K562 (cell line): Measurements from ENCODE around the gene LCP2.

Experiments used
- CTCF ChIP-seq, 3 experiments: IDR thresholded peaks in 2 of 3; conservative IDR thresholded peaks in 1 of 3; 2 replicates each; pipeline ENCODE4 v1.5.1; 2011 to 2012; ENCODE audit warnings: low read length in 3 of 3, mild to moderate bottlenecking in 3 of 3, control low read depth in 2 of 3, improper control_type of control experiment in 1 of 3, inconsistent platforms in 1 of 3, low read depth in 1 of 3, mixed read lengths in 1 of 3, moderate library complexity in 1 of 3; ENCODE audit not compliant: insufficient read depth in 2 of 3
- IRF9 ChIP-seq: fragments of 450-650 bp; IDR thresholded peaks from 2 replicates; pipeline ENCODE4 v1.6.1; 2016; ENCODE audit warnings: missing biosample characterization, missing genetic modification characterization
- NRF1 ChIP-seq, 2 experiments: fragments of 450-650 bp; IDR thresholded peaks in 1 of 2; conservative IDR thresholded peaks in 1 of 2; 2 replicates each; pipeline ENCODE4 v1.6.1; 2014; ENCODE audit warnings: mild to moderate bottlenecking in 2 of 2
- REST ChIP-seq, 2 experiments: fragments of 450-650 bp; formaldehyde crosslinking in 1 of 2; IDR thresholded peaks; 2 replicates each; pipeline versions ENCODE4 v1.4.0 to v1.6.1; 2014 to 2020; ENCODE audit warnings: mild to moderate bottlenecking in 2 of 2, borderline replicate concordance in 1 of 2, low read depth in 1 of 2
- TAF7 ChIP-seq: fragments of 450-650 bp; IDR thresholded peaks from 2 replicates; pipeline ENCODE4 v1.6.1; 2016; ENCODE audit warnings: missing genetic modification characterization, missing compliant biosample characterization
- TCF7 ChIP-seq: sonication (generic); IDR thresholded peaks from 2 replicates; pipeline ENCODE4 v1.6.1; 2016; ENCODE audit warnings: antibody characterized with exemption, borderline replicate concordance
- U2AF2 ChIP-seq: fragments of 200-400 bp; formaldehyde crosslinking; optimal IDR thresholded peaks from 2 replicates; pipeline ENCODE3; 2017; ENCODE audit warnings: low read depth, mild to moderate bottlenecking, low read length
- YY1 ChIP-seq, 3 experiments: IDR thresholded peaks; 2 replicates each; pipeline ENCODE4 v1.6.1; 2011; ENCODE audit warnings: low read length in 2 of 3, mild to moderate bottlenecking in 2 of 3, moderate library complexity in 2 of 3, borderline replicate concordance in 1 of 3, control low read depth in 1 of 3, low read depth in 1 of 3; ENCODE audit not compliant: insufficient read depth in 3 of 3, insufficient replicate concordance in 2 of 3, control insufficient read depth in 1 of 3, insufficient read length in 1 of 3; ENCODE audit errors: extremely low read depth in 1 of 3
- ZNF24 ChIP-seq: fragments of 450-650 bp; IDR thresholded peaks from 2 replicates; pipeline ENCODE4 v1.6.1; 2016

DNA sequence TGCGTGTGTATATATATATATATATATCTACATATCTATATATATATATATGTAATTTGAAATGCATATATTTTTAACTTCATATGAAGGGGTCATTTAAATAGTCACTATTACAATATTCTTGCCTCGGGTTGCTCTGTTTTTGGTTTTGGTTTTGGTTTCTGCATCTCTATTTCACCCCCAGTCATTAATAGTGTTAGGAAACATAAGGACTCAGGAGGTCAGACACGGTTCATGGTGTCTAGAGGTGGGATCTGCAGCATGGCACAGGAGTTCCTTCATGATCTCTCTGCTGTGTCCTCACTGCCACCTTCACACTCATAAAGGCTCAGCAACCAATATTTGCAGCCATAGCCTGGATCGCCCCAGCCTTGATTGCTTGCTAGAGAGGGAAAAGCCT is 48.2 kb downstream of the LCP2 start:
- TF ChIP-seq CTCF (IDR thresholded peaks at IDR 0.05 in 2 of 3, conservative IDR thresholded peaks at IDR 0.05 in 1 of 3; ENCODE audit: insufficient read depth in 2 of 3, low read depth in 1 of 3, low read length in 3 of 3) (no peak), U2AF2 (no peak), YY1 (IDR thresholded peaks at IDR 0.05; ENCODE audit: borderline replicate concordance in 1 of 3, control insufficient read depth in 1 of 3, extremely low read depth in 1 of 3, insufficient read depth in 3 of 3, insufficient read length in 1 of 3, insufficient replicate concordance in 2 of 3, low read depth in 1 of 3, low read length in 2 of 3) (no peak), IRF9 (tag) (no peak), TAF7 (no peak), TCF7 (no peak), REST (IDR thresholded peaks at IDR 0.05; ENCODE audit: borderline replicate concordance) (no peak), REST (CRISPR knock-in tag; IDR thresholded peaks at IDR 0.05; ENCODE audit: low read depth) (no peak), NRF1 (conservative IDR thresholded peaks at IDR 0.05 in 1 of 2, IDR thresholded peaks at IDR 0.05 in 1 of 2) (no peak), ZNF24 (no peak)
